GM23248 (cell line): ENCODE results near the gene PTX4.

Source experiments
- EZH2 ChIP-seq: fragments of 200-600 bp; sonication (generic); IDR thresholded peaks from 2 replicates; pipeline ENCODE4 v1.6.1; 2018; ENCODE audit warnings: antibody characterized with exemption, mild to moderate bottlenecking; ENCODE audit not compliant: insufficient read depth, poor library complexity, severe bottlenecking
- EZH2phosphoT487 ChIP-seq: fragments of 200-600 bp; sonication (generic); IDR thresholded peaks from 2 replicates; pipeline ENCODE4 v1.6.1; 2018; ENCODE audit warnings: antibody characterized with exemption, moderate library complexity, mild to moderate bottlenecking, low read depth; ENCODE audit not compliant: insufficient read depth

GRCh38 chr16:1468426-1468810, 20.3 kb downstream of the PTX4 start:
- TF ChIP-seq EZH2phosphoT487 (no peak), EZH2 (no peak)
